PC-3 (cell line): ENCODE results near the gene FDXACB1.

Experiments
- CTCF ChIP-seq: fragments of 300-600 bp; sonication (generic); conservative IDR thresholded peaks from 2 replicates; pipeline ENCODE4 v1.5.1; 2017; ENCODE audit warnings: antibody characterized with exemption, low read depth, mild to moderate bottlenecking, low read length
- EZH2 ChIP-seq: fragments of 300-600 bp; sonication (generic); IDR thresholded peaks from one replicate; pipeline ENCODE4 v1.6.1; 2017; ENCODE audit warnings: antibody characterized with exemption, mild to moderate bottlenecking, low read length; ENCODE audit not compliant: unreplicated experiment

DNA sequence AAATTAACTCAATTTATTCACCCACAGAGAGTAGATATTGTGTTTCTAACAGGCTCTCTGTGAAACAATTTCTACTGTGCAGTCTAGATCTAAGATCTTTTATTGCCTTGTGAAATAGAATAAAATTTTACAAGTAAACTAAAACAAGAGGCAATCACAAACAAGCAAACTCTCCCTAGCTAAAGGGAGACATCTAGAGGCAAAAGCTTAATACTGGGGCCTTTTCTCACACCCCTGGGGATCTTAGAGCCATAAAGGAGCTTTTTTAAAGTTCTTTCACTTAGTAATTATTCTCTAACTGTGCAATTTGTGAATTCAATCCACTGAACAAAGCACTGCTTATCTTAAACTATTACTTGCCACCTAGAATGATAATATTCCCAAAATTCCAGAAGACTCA lies 27.3 kb downstream of the FDXACB1 start:
- TF ChIP-seq CTCF, result peak; percentile 82
- no peak for TF ChIP-seq EZH2
